VCaP (cell line): ENCODE data around the gene NDUFA3.
"Not testable (repeated sequence)": the region's sequence is repeated elsewhere in the genome, so short reads cannot be mapped to it uniquely, and the experiment has no call there.

Experiments used
- H3K27ac ChIP-seq: fragments of 450-650 bp; 2 replicates; pipeline ENCODE4 v1.5.1; 2017
- CTCF ChIP-seq: fragments of 450-650 bp; conservative IDR thresholded peaks from 2 replicates; pipeline ENCODE4 v1.5.1; 2017; ENCODE audit warnings: mild to moderate bottlenecking, moderate library complexity

NDUFA3 gene

DNA sequence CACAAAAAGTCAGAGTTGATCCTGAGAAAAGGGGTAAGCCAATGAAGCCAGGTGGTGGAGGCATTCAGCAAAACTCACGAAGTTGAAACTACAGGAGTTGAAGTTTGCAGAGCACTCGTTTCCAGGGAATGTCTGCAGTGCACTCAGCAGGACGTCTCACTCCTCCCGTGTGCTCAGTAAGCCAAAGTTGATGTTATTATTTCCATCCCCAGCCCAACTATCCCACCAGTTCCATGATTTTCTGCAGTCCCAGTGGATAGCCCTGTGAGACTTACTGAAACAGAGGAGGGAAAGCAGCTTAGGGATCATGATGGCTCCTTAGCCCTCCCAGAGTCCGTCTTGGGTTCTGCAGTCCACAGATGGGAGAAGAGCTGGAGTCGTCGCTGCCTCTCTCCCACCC lies 21.6 kb upstream of the NDUFA3 start, which contains the start of gene TARM1:
Gene TARM1 (minus strand): TSS at position 334 of the 400 bp plus-strand sequence. CDS start 25 bp downstream, at position 309.
- no peak for TF ChIP-seq CTCF
- H3K27ac ChIP-seq, result no peak within 1 kb of the TSS

DNA sequence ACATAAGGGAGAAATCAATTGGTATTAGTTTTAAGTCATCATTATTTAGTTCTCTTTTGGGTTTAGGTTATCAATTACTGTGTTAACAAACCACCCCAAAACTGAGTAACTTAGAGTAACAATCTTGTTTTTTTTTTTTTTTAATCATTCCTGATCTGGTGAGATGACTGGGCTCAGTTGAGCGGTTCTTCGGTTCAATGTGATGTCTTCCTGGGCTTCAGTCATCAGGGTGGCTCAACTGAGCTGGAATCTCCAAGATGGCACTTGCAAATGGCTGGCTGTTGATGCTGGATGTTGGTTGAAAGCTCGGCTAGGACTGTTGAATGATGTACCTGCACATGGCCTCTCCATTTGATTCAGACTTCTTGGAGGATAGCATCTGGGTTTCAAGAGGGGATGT lies 18.2 kb upstream of the NDUFA3 start:
- H3K27ac ChIP-seq, result no peak overlapping the region
- no peak for TF ChIP-seq CTCF

DNA sequence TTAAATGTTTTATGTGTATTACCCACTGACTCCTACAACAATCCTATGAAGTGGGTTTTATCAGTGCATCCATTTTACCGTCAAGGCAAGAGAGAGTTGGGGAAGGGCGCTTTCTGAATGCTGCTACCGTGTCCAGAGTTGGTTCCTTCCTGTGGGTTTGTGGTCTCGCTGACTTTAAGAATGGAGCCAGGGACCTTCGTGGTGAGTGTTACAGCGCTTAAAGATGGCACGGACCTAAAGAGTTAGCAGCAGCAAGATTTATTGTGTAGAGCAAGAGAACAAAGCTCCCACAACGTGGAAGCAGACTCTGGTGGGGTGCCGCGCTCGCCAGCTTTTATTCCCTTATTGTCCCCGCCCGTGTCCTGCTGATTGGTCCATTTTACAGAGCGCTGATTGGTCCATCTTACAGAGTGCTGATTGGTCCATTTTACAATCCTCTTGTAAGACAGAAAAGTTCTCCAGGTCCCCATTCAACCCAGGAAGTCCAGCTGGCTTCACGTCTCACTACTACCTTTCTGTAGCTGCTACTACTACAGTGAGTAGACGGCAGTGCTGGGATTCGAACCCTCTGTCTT lies 8.1 kb upstream of the NDUFA3 start:
- TF ChIP-seq CTCF, result no peak
- H3K27ac ChIP-seq, result no peak overlapping the region

DNA sequence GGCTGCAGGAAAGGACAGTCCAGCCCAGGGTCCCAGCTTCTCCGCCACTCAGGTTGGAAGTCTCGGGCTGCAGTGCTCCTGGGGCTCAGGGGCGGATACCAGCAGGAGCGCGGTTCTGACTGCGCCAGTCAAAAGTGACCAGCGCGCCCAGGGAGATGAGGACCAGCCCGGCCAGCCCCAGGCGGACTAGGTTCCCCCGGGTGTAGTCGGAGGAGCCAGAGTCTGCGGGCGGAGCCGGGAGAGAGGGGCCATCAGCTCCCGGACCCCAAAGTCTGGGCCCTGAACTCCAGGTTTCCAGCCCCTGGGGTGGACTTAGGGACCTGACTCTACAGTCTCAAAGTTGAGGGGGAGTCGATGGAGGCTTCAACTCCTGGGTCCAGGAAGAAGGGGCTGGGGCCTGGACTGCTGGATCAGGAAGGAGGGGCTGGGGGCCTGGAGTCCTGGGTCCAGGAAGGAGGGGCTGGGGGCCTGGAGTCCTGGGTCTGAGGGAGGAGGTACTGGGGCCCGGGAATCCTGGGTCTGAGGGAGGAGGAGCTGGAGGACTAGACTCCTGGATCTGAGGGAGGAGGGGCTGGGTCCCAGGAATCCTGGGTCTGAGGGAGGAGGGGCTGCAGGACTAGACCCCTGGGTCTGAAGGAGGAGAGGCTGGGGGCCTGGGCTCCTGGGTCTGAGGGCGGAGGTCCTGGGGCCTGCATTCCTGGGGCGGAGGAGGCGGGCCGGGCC lies 7.4 kb upstream of the NDUFA3 start:
- H3K27ac ChIP-seq, result no peak overlapping the region

DNA sequence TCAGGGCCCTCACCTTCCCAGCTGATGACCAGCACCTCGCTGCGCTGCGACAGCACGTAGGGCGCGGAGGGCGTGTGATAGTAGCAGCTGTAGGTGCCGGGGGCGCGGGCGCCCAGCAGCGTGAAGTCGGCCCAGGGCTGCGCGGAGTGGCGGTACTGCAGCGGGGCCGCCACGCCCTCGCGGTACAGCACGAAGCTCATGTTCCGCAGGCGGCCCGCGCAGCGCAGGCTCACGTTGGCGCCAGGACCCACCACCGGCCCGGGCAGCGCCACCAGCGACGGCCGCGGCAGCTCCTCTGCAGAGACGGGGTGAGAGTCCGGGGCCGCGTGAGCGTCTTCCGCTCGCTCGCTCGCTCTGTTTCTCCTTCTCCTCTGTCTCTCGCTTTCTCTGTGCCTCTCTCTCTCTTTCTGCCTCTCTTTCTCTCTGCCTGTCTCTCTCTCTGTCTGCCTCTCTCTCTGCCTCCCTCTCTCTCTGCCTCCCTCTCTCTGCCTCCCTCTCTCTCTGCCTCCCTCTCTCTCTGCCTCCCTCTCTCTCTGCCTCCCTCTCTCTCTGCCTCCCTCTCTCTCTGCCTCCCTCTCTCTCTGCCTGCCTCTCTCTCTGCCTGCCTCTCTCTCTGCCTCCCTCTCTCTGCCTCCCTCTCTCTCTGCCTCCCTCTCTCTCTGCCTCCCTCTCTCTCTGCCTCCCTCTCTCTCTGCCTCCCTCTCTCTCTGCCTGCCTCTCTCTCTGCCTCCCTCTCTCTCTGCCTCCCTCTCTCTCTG lies 6.6 kb upstream of the NDUFA3 start:
- H3K27ac ChIP-seq, result not testable (repeated sequence)

More for the DNA sequence above, 7.4 kb upstream of the NDUFA3 start:
- TF ChIP-seq CTCF, result no peak

DNA sequence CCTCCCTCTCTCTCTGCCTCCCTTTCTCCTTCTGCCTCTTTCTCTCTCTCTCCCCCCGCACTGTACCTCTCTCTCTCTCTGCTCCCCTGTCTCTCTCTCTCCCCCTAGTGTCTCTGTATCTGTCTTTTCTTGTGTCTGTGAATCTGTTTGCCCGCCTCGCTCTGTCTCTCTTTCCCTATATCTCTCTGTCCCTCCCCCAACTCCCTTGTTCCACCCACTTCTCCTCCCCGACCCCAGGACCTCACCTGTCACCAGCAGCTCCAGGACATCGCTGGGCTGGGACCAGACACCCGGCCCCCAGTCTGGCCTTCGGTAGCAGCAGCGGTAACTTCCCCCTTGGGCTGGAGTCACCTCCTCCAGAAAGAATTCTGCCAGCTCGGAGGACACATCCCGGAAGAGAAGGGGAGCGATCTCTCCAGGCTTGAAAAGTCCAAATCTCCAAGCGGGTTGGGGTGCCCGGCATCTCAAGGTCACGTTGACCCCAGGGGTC lies 6.0 kb upstream of the NDUFA3 start:
- no peak for TF ChIP-seq CTCF
- H3K27ac ChIP-seq, result no peak overlapping the region

DNA sequence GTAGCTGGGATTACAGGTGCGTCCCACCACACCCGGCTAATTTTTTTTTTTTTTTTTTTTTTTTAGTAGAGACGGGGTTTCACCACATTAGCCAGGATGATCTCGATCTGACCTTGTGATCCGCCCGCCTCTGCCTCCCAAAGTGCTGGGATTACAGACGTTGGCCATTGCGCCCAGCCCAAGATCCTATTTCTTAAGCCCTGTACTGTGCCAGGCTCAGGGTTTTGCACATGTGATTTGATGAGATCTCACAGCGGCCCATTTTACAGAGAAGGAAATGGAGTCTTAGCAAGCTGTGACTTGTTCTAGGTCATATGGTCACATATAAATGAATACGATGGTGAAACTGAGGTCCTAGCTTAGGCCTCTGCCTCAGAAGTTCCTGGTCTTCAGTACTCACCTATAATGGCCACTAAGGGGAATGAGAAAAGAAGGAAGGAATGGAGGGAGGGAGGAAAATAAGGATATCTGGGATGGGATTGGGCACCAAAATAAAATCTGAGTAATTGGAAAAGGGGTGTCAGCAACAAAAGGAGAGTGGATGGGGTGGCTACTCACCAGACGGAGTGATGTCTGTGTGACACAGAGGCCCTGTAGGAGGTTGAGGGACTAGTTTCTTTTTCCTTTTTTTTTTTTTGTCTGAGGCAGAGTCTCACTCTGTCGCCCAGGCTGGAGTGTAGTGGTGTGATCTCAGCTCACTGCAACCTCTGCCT lies 3.3 kb upstream of the NDUFA3 start:
- no peak for TF ChIP-seq CTCF
- no peak overlapping the region for H3K27ac ChIP-seq

DNA sequence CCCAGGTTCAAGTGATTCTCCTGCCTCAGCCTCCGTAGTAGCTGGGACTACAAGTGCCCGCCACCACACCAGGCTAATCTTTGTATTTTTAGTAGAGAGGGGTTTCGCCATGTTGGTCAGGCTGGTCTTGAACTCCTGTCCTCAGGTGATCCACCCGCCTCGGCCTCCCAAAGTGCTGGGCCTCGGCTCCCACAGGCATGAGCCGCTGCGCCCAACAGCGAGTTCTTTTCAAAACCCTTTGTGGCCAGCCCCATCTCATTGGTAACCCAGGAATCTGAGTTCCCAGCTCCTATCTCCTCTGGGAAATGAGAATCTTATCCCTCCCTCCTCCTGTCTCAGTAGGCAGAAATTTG lies 2.8 kb upstream of the NDUFA3 start:
- H3K27ac ChIP-seq, result not testable (repeated sequence)
